Aorta (tissue), 4 donors: ENCODE results near the gene COA6. TPM values are rescaled to one million over a fixed set of nuclear protein-coding genes. Genes with fewer than 3 reads are reported as not detected.

ENCODE experiments used
- polyA plus RNA-seq, 2 donors: library from polyadenylated mRNA; stranded (reverse); fragments of 200-250 nt; gene quantifications; one replicate each; pipeline ENCODE4 v1.2.3, GENCODE V29; 2013
- total RNA-seq, 2 donors: library from RNA; stranded (reverse); fragmentation: NEBNext Ultra II Directional; extraction: Animal tissue kit (Norgen Biotek cat#: 25700); gene quantifications; one replicate each; pipeline ENCODE4 v1.2.1, GENCODE V29; 2021
- donor health status: healthy with polysubstance abuse.
- donor health status: Bipolar disorder and iron deficiency.
- donor health status: DM: no; HTN: no; CAD: no.
- donor health status: DM: yes; HTN: yes; CAD: no.

COA6 gene
- total and polyA plus RNA-seq, 4 donors = 12.3 to 53.8 (median 14.1) TPM

Other genes starting within 250 kb of the COA6 start
- gene TARBP1, start 105.7 kb downstream of the COA6 start, total RNA-seq = 10 to 100 TPM; 12.4 to 23.2 TPM
- 10 to 100 TPM in 1 of 2 donors, 1 to 10 TPM in 1; 3.1 to 16.1 TPM for gene TARBP1, start 105.7 kb downstream of the COA6 start, polyA plus RNA-seq
- gene IRF2BP2, start 236.7 kb downstream of the COA6 start, total RNA-seq = 100 to 1,000 TPM in 1 of 2 donors, 10 to 100 TPM in 1; 90.6 to 148 TPM
- 100 to 1,000 TPM in 1 of 2 donors, 10 to 100 TPM in 1; 36.9 to 123 TPM for gene IRF2BP2, start 236.7 kb downstream of the COA6 start, polyA plus RNA-seq